ENCODE measurements around the gene ATP6AP1. TPM values are rescaled to one million over a fixed set of nuclear protein-coding genes. Genes with fewer than 3 reads are reported as not detected.
A peak's percentile ranks its signal among the peaks of the same experiment; 100 is the strongest.

ATP6AP1 gene

Small RNA genes within 50 kb of the gene (small RNA-seq; reads per million reads assigned to genes)
- gene MIR6858 (ENCODE audit: low read depth) = 2.9 reads per million, percentile 12 among the genes with 10 or more reads in this experiment
- not detected for gene SNORA70 (ENCODE audit: low read depth)

All from mesenchymal stem cell (in vitro differentiated cells and primary cell).